Measurements from ENCODE around the gene C1orf94. TPM values are rescaled to one million over a fixed set of nuclear protein-coding genes. Genes with fewer than 3 reads are reported as not detected.

C1orf94 gene, protein sequence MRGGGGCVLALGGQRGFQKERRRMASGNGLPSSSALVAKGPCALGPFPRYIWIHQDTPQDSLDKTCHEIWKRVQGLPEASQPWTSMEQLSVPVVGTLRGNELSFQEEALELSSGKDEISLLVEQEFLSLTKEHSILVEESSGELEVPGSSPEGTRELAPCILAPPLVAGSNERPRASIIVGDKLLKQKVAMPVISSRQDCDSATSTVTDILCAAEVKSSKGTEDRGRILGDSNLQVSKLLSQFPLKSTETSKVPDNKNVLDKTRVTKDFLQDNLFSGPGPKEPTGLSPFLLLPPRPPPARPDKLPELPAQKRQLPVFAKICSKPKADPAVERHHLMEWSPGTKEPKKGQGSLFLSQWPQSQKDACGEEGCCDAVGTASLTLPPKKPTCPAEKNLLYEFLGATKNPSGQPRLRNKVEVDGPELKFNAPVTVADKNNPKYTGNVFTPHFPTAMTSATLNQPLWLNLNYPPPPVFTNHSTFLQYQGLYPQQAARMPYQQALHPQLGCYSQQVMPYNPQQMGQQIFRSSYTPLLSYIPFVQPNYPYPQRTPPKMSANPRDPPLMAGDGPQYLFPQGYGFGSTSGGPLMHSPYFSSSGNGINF
- under 1 TPM in 2 of 4 donors, not detected in 2; 0.07 to 0.10 TPM for polyA plus RNA-seq (ENCODE audit: insufficient read length in 4 of 4)

- DNase-seq (ENCODE audit: low read depth in 4 of 4, low spot score in 3 of 4): no peak
Observed at GRCh38 chr1:34176830-34177603, at the start of gene C1orf94. Gene C1orf94, plus strand, starts transcription at chr1:34176907. Its CDS starts 883 bp downstream, at chr1:34177790.

- no peak for DNase-seq (ENCODE audit: low read depth in 4 of 4, low spot score in 3 of 4)
Observed at GRCh38 chr1:34127006-34128000, 49.4 kb upstream of the C1orf94 start.

- DNase-seq (ENCODE audit: low read depth in 4 of 4, low spot score in 3 of 4): no peak
Observed at GRCh38 chr1:34128186-34128889, 48.4 kb upstream of the C1orf94 start.

DNA sequence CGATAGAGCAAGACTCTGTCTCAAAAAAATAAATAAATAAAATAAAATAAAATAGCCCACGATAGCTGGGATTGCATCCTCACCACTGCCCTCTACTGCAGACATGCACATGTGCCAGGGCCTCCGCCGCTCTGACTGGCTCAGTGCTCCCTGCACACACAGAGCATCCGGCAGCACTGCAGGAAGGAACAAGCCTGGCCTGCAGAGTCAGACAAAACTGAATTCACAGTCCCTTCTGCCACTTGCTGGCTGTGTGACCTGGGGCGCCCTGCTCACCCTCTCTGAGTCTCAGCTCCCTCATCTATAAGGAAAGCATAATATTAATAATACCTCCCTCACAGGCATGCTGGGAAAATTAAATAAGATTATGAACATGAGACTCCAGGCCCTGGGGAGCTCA lies 47.1 kb upstream of the C1orf94 start:
- no peak for DNase-seq (ENCODE audit: low read depth in 4 of 4, low spot score in 3 of 4)

DNA sequence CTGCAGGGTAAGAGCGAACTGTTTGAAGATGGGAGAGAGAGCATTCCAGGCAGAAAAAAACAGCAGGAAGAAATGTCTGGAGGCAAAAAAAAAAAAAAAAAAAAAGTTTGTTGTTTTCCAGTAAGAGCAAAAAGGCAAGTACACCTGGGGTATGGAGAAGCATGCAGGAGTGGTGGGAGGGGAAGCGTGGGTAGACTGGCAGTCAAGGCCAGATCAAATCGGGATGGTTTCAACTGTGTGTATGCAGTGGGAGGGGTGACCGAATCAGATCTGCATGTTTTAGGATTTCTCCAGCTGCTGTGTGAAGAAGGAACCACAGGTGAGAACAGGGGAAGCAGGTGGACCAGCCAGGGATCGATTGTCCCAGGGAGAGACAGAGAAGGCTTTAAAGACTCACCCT lies 46.4 kb upstream of the C1orf94 start:
- no peak for DNase-seq (ENCODE audit: low read depth in 4 of 4, low spot score in 3 of 4)

DNA sequence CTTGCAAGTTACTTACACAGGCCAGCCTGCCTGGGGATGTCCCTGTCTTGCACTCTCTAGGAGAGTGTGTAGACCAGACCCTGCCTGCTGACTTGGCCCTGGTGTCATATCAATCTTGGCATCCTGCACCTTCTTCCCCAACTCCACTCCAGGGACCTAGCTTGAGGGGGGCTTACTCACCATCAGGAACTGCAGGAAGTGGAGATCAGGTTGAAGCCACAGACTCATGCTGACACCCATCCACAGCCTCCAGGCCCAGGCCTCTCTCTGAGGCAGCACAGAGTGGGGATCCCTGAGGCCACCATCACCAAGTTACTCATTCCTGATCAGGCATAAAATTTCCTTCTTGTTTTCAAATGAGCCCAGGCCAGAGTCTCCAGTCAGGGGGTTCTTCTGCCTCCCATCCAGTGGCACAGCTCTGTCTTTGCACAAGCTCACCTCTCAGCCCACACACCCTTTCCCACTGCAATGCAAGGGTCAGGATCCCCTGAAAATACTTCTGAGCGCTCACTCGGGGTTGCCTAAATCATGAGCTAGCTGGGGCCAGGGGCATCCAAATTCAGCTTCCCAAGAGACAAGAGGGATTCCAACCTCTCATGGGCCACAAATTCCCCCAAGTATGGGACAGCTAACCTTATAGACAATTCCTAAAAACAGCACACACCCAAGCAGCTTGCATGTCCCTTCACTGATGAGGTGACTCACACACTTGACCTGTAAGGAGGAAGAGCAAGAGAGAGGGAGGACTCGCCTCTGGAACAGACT lies 45.1 kb upstream of the C1orf94 start:
- DNase-seq (ENCODE audit: low read depth in 4 of 4, low spot score in 3 of 4): no peak

- DNase-seq (ENCODE audit: low read depth in 4 of 4, low spot score in 3 of 4): no peak
Observed at GRCh38 chr1:34132161-34132420, 44.6 kb upstream of the C1orf94 start.

DNA sequence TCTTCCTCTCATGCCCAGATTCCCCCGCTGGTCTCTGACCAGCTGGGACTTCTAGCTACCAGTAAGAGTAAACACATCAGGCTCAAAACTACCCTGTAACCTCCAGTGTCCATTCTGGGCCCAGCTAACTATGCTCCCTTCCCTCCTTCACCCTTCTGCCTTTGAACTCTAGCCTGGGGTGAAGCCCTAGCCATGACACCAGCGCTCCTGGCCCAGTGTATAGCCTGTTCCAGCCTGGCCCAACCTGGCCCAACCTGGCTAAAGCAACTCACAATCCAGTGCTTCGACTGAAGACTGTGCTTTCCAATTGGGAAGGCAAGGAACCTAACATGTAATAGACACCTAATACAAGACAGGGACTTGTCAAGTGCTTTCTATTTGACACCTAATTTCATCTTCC lies 39.3 kb upstream of the C1orf94 start:
- DNase-seq (ENCODE audit: low read depth in 4 of 4, low spot score in 3 of 4): no peak

DNA sequence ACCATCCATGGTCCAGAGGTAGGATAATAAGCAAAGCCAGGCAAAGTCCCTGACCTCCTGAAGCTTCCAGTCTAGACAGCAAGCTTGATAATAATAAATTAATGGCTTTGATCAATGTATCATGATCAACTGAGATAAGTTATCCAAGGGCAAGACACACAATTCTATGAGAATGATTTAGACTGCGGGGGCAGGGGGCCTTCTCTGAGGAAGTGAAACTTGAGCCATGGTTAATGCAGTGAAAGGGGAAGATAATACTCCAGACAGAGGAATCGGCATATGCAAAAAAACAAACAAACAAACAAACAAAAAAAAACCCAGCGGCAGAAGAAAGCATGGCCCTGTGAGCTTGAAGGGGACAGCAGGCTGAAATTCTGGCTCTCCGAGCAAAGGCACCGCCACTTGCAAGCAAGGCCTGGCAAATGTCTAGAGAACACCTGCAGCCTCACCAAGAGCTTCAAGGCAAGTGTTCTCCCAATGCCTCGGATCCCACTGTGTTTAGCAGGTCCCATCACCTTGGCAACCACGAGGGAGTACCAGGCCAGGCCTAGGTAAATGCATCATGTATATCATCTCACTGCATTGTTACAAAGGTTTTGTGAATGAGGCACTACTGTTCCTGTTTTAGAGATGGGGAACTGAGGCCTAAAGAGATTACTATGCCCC lies 36.6 kb upstream of the C1orf94 start:
- no peak for DNase-seq (ENCODE audit: low read depth in 4 of 4, low spot score in 3 of 4)

DNA sequence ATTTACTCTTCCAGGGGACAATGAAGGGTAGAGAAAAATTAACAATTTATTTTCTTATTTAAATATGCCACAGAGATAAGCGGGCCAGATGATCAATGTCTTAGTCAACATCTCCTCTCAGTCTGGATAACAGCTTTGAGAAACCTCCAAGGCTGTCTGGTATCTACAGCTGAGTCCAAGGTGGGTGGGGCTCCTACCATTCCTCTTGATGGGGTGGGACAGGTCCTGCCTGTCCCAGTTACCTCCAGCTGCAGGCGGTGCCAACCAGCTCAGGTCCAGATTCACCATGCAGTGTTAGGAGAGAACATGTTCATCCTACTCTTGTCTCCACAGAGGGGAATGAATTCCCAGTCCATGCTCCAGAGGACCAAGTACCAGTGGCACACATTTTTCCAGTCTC lies 32.7 kb upstream of the C1orf94 start:
- no peak for DNase-seq (ENCODE audit: low read depth in 4 of 4, low spot score in 3 of 4)

DNA sequence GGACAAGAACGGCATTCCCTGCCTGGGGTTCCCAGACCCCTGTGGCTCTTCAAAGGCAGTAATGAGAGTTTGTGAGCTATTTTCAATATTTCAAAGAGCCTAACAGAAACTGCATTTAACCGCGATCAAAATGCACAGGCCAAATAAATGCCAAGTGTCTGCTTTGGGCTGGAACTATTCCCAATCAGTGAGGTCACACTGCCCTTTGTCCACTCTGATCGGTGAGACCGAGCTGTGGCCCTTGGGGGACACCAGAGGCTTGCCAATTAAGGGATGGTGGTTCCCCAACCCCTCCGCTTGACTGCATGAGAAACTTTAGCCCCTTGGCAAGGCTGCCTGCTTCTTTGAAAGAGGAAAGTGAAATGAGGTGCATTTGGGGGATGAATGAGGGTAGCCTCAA lies 31.9 kb upstream of the C1orf94 start:
- no peak for DNase-seq (ENCODE audit: low read depth in 4 of 4, low spot score in 3 of 4)

GRCh38 chr1:34147301-34147700 lies 29.4 kb upstream of the C1orf94 start:
- no peak for DNase-seq (ENCODE audit: low read depth in 4 of 4, low spot score in 3 of 4)

GRCh38 chr1:34149501-34149900 lies 27.2 kb upstream of the C1orf94 start:
- DNase-seq (ENCODE audit: low read depth in 4 of 4, low spot score in 3 of 4): no peak

- no peak for DNase-seq (ENCODE audit: low read depth in 4 of 4, low spot score in 3 of 4)
Observed at GRCh38 chr1:34153246-34153645, 23.5 kb upstream of the C1orf94 start.

DNA sequence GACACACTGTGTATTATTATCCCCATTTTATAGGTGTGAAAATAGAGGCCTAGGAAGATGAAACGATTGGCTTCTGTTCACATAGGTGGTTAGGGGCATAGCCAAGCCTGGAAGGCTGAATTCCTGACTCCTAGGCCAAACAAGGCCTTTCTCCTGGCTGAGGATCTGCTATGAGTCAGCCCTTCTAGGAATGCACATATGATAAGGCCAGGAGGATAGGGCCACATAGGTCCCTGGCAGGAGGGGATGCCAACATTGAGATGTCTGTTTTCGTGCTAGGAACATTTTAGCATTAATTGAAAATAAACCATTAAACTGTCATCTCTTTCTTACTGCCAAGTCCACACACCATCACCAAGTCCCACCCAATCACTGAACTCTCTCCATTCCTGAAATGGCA lies 20.8 kb upstream of the C1orf94 start:
- DNase-seq (ENCODE audit: low read depth in 4 of 4, low spot score in 3 of 4): no peak

DNA sequence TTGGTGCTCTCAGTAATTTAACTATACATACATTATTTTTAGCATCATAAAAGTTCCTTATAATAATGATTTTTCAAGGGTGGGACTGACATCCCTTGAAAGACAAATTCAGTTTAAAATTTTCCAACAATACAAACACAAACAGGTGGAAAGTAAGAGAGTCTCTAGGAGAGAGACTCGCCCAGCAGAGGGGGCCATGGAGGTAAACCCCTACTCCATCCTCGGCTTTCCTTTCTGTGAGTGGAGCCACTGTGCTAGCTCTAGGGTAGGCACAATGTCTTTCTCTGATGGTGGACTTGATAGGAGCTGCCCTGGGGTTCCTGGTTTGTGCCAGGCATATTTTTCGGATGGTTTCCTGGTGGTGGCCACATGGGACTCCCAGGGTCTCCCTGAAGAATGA lies 20.0 kb upstream of the C1orf94 start:
- DNase-seq (ENCODE audit: low read depth in 4 of 4, low spot score in 3 of 4): no peak

DNA sequence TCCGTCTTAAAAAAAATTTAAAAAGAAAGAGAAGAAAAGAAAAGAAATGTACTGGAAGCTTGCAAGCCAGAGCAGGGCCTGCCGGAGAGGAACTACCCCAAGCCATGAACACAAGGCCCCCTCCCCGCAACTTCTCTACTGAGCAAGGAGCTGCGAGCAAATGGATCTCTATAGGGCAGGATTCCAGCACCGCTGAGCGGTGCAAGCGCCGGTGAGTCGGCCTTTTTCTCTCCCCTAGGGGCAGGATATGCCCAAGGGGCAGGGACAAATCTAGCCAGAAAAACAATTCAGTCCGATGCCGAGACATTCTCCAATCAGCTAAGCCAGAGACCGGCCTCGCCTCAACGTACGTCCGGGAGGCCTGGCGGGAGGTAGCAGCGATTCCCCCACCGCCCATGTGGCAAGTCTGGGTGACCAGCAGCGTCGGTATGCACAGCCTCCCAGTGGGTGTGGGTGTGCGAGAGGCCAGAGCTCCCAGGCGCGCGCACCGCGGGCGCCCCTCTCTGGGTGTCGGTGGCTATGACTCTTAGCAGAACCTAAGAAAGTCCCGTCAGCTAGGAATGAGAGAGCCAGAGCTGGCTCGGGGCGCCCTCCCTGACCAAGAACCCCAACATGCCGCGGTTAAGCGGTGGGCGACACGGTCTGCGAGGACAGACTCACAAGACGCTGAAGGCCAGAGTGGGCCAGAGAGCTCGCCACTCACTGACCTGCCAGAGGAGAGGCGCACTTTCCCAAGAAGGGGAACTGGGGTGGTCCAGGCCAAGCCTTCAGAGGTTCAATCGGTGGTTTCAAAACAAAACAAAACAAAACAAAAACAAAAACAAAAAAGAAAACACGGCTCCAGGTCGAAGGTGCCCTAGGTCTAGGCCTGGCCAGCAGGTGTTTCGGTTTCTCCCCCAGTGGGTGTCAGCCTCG lies 13.6 kb upstream of the C1orf94 start:
- DNase-seq (ENCODE audit: low read depth in 4 of 4, low spot score in 3 of 4): peak in 3 of 4 donors; percentile 28 to 44 (median 33)

Measured in right renal pelvis (tissue), 4 donors.